A673 (cell line): ENCODE data around the gene AFF2. TPM values are rescaled to one million over a fixed set of nuclear protein-coding genes. Genes with fewer than 3 reads are reported as not detected.

Source experiments
- BruUV-seq: library from RNA; stranded (reverse); fragments of 400-500 nt; replicated peaks from 2 replicates; lab custom pipeline; 2021; lab: Mats Ljungman, UMichigan
- CTCF ChIA-PET: fragments of 300-600 bp; sonication (Branson Sonifier 250); formaldehyde crosslinking; loops from one replicate; lab custom pipeline; 2022; ENCODE audit warnings: antibody characterized with exemption; lab: Charles Lee
- POLR2A ChIA-PET: fragments of 300-600 bp; sonication (Branson Sonifier 250); formaldehyde crosslinking; loops from one replicate; lab custom pipeline; 2022; ENCODE audit warnings: antibody characterized with exemption; ENCODE audit not compliant: low non-redundant PET; lab: Charles Lee
- DNase-seq: peaks from one replicate; pipeline ENCODE4 v3.0.0-alpha.2; 2015; ENCODE audit warnings: low spot score
- H3K27ac ChIP-seq: fragments of 200-600 bp; sonication (generic); 2 replicates; pipeline ENCODE4 v1.5.1; 2016; ENCODE audit warnings: mixed run types, low read depth, mild to moderate bottlenecking, mixed read lengths, antibody characterized with exemption, low read length; ENCODE audit not compliant: poor library complexity, severe bottlenecking
- H3K27me3 ChIP-seq: fragments of 200-600 bp; sonication (generic); replicated peaks from 2 replicates; pipeline ENCODE4 v1.6.1; 2017; ENCODE audit warnings: mixed run types, low read depth, mild to moderate bottlenecking, mixed read lengths, antibody characterized with exemption, low read length; ENCODE audit not compliant: insufficient read depth, poor library complexity
- H3K36me3 ChIP-seq: fragments of 200-600 bp; sonication (generic); 2 replicates; pipeline ENCODE4 v1.6.1; 2016; ENCODE audit warnings: mixed run types, mild to moderate bottlenecking, mixed read lengths, antibody characterized with exemption, low read length; ENCODE audit not compliant: insufficient read depth, poor library complexity, severe bottlenecking
- H3K4me1 ChIP-seq: fragments of 200-600 bp; sonication (generic); 2 replicates; pipeline ENCODE4 v1.6.1; 2017; ENCODE audit warnings: mixed run types, mild to moderate bottlenecking, mixed read lengths, antibody characterized with exemption, low read length; ENCODE audit not compliant: insufficient read depth, poor library complexity, severe bottlenecking
- H3K4me3 ChIP-seq: fragments of 200-600 bp; sonication (generic); 2 replicates; pipeline ENCODE4 v1.5.1; 2016; ENCODE audit warnings: low read depth, mixed run types, mild to moderate bottlenecking, mixed read lengths, low read length; ENCODE audit not compliant: poor library complexity, severe bottlenecking
- H3K9me3 ChIP-seq: fragments of 200-600 bp; sonication (generic); 2 replicates; pipeline ENCODE4 v1.6.1; 2016; ENCODE audit warnings: mixed run types, low read depth, mild to moderate bottlenecking, mixed read lengths, antibody characterized with exemption, low read length; ENCODE audit not compliant: poor library complexity, severe bottlenecking
- CTCF ChIP-seq: fragments of 300-800, 200-600 bp; sonication (generic); conservative IDR thresholded peaks from 2 replicates; pipeline ENCODE4 v1.5.1; 2017; ENCODE audit warnings: low read depth, mild to moderate bottlenecking, antibody characterized with exemption, low read length, moderate library complexity, mixed read lengths
- EZH2 ChIP-seq: fragments of 200-600 bp; sonication (generic); IDR thresholded peaks from 2 replicates; pipeline ENCODE4 v1.6.1; 2017; ENCODE audit warnings: borderline replicate concordance, low read depth, mild to moderate bottlenecking, mixed read lengths, antibody characterized with exemption, low read length; ENCODE audit not compliant: poor library complexity, severe bottlenecking
- intact Hi-C: fragments of 100-400 bp; cut with micrococcal nuclease; formaldehyde crosslinking; loops from one replicate; pipeline ENCODE4 v1.10.0; 2022; ENCODE audit not compliant: unreplicated experiment
- total RNA-seq: library from RNA; stranded (reverse); gene quantifications from 2 replicates; pipeline ENCODE4 v1.2.3, GENCODE V29; 2021

Gene AFF2
- total RNA-seq, 1 experiment from 2014 or later: not detected

- Histone ChIP-seq H3K9me3 (no peaks in the 10 kb centered on the region), H3K36me3 (no peaks in the 10 kb centered on the region), H3K4me1 (no peaks in the 10 kb centered on the region), H3K27ac (no peak overlapping the region), H3K27me3 (no peaks in the 10 kb centered on the region), H3K4me3 (no peak overlapping the region)
- TF ChIP-seq EZH2 (no peak), CTCF (no peak)
- DNase-seq: no peak
- intact Hi-C loops: no loop called here
- ChIA-PET POLR2A (no interaction called here), CTCF (no interaction called here)
- BruUV-seq: no TSS peak
Observed at GRCh38 chrX:148466292-148466691, 34.1 kb upstream of the AFF2 start.

- no peak overlapping the region for H3K27ac ChIP-seq
- no peak for TF ChIP-seq CTCF
- no peak for TF ChIP-seq EZH2
- no TSS peak for BruUV-seq
- intact Hi-C loops: no loop called here
- no peaks in the 10 kb centered on the region for H3K9me3 ChIP-seq
- no peaks in the 10 kb centered on the region for H3K27me3 ChIP-seq
- CTCF ChIA-PET: no interaction called here
- no peak for DNase-seq
- POLR2A ChIA-PET: no interaction called here
- no peaks in the 10 kb centered on the region for H3K36me3 ChIP-seq
- no peak overlapping the region for H3K4me3 ChIP-seq
- H3K4me1 ChIP-seq: no peaks in the 10 kb centered on the region
Observed at GRCh38 chrX:148470324-148470723, 30.1 kb upstream of the AFF2 start.

DNA sequence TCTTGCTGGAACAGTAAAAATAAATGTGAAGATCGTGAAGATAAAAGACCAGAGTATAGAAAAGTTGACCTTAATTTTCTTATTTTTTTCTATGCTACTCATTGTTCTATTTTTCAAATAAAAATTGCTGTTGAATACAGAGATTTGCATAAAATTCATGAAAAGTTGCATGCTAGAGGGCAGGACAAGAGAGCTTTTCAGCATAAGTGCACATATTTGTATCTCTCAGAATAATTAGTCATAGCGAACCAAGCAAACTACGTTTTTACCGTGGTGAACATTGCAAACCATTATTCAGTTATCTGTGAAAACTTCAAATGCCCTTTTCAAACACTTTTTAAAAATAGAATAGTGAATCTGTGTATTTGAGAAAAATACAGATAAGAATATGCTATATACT is 26.4 kb upstream of the AFF2 start:
- no TSS peak for BruUV-seq
- no peaks in the 10 kb centered on the region for H3K4me1 ChIP-seq
- ChIA-PET POLR2A (no interaction called here), CTCF (no interaction called here)
- H3K36me3 ChIP-seq: no peaks in the 10 kb centered on the region
- no peaks in the 10 kb centered on the region for H3K9me3 ChIP-seq
- no peaks in the 10 kb centered on the region for H3K27me3 ChIP-seq
- no peak overlapping the region for H3K27ac ChIP-seq
- no peak overlapping the region for H3K4me3 ChIP-seq
- no peak for DNase-seq
- intact Hi-C loops: no loop called here
- TF ChIP-seq CTCF (no peak), EZH2 (no peak)
